Motor neuron (in vitro differentiated cells): Measurements from ENCODE around the gene NMRK1. TPM values are rescaled to one million over a fixed set of nuclear protein-coding genes. Genes with fewer than 3 reads are reported as not detected.

Experiments
- ATAC-seq, 8 experiments: fragments of 200-7000 bp; cut with Tn5 transposase; replicated peaks in 6 of 8; 2 replicates each; pipeline ENCODE4 v1.8.0; 2021; ENCODE audit warnings: mild to moderate bottlenecking in 8 of 8, moderate library complexity in 8 of 8
- H3K27ac ChIP-seq, 2 donors: fragments of 250-450 bp; sonication (Bioruptor Pico); 2 replicates each; pipeline ENCODE4 v1.9.0; 2021; ENCODE audit warnings: antibody characterized with exemption in 2 of 2, mild to moderate bottlenecking in 2 of 2, moderate library complexity in 1 of 2
- H3K4me1 ChIP-seq, 2 donors: fragments of 250-450 bp; sonication (Bioruptor Pico); replicated peaks in 1 of 2; 2 replicates each; pipeline ENCODE4 v1.6.1; 2021; ENCODE audit warnings: antibody characterized with exemption in 2 of 2, mild to moderate bottlenecking in 2 of 2, moderate library complexity in 1 of 2
- H3K4me3 ChIP-seq, 5 donors: fragments of 250-450 bp; sonication (Bioruptor Pico); 2 replicates each; pipeline ENCODE4 v1.9.0; 2021; ENCODE audit warnings: antibody characterized with exemption in 5 of 5, mild to moderate bottlenecking in 5 of 5, moderate library complexity in 4 of 5
- WGBS, 10 experiments: fragments of 450-650 bp; shearing (Covaris generic); methylation state at CpG; one replicate each; pipeline ENCODE4 v1.0.0; 2022; 5-methylcytosine and 5-hydroxymethylcytosine counted together
- in situ Hi-C, 9 experiments: fragments of 400-800 bp; cut with MboI; loops; one replicate each; pipeline ENCODE4 v1.15.0; 2021; ENCODE audit warnings: low sequenced_read_pairs in 9 of 9, low pct_unique_long_range_greater_than_20kb in 2 of 9; ENCODE audit not compliant: unreplicated experiment in 9 of 9
- total RNA-seq, 8 experiments: library from RNA; unstranded; fragments of 300-600 nt; gene quantifications; 2 replicates each; pipeline versions ENCODE4 v1.2.3 to v1.2.4, GENCODE V29; 2022

The NMRK1 gene
- total RNA-seq, 8 experiments from 2014 or later, result 4.0 to 15.3 (median 9.2) TPM

- no peak overlapping the region for H3K27ac ChIP-seq
- no peak for ATAC-seq
- H3K4me3 ChIP-seq, result no peak overlapping the region
- WGBS, 10 experiments, result 50 to 100% (median 90%) methylated on average over 1 to 4 of the region's 4 CpGs; no CpG with 5 or more reads in 2 of the 10 experiments
- in situ Hi-C loops, result loop anchor here in 1 of 9 experiments (25.0 kb wide), 1 partner anchor 281 kb away; no protein-coding TSS in a partner anchor
- peaks cover 0 to 7% of the 10 kb centered on the region in 2 donors for H3K4me1 ChIP-seq
Measured at GRCh38 chr9:75067894-75068293, 20.1 kb downstream of the NMRK1 start.

DNA sequence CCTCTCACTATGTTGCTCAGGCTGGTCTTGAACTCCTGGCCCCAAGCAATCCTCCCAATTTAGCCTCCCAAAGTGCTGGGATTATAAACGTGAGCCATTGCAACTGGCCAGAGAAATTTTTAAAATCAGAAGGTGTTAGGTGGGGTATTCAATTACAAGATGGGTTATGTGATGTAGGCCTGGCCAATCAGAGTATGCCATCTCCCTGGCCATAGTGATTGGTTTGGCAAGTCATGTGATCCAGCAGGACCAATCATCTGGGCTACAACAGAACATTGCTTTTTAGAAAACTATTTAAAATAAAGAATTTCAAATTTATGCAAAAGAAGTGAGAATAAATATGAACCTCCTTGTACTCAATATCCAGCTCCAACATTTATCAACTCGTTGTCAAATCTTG is 22.4 kb downstream of the NMRK1 start:
- Histone ChIP-seq H3K27ac (no peak overlapping the region), H3K4me3 (no peak overlapping the region), H3K4me1 (peaks cover 0 to 7% of the 10 kb centered on the region in 2 donors)
- ATAC-seq, result no peak
- in situ Hi-C loops, result loop anchor here in 1 of 9 experiments (25.0 kb wide), 1 partner anchor 278 kb away; no protein-coding TSS in a partner anchor
- whole genome bisulfite sequencing, 10 experiments, result 40 to 100% (median 86%) methylated on average over 1 to 2 of the region's 2 CpGs; no CpG with 5 or more reads in 2 of the 10 experiments

GRCh38 chr9:75064307-75065025 is 23.5 kb downstream of the NMRK1 start:
- ATAC-seq, result peak in 2 of 8 experiments; percentile 95 to 96

DNA sequence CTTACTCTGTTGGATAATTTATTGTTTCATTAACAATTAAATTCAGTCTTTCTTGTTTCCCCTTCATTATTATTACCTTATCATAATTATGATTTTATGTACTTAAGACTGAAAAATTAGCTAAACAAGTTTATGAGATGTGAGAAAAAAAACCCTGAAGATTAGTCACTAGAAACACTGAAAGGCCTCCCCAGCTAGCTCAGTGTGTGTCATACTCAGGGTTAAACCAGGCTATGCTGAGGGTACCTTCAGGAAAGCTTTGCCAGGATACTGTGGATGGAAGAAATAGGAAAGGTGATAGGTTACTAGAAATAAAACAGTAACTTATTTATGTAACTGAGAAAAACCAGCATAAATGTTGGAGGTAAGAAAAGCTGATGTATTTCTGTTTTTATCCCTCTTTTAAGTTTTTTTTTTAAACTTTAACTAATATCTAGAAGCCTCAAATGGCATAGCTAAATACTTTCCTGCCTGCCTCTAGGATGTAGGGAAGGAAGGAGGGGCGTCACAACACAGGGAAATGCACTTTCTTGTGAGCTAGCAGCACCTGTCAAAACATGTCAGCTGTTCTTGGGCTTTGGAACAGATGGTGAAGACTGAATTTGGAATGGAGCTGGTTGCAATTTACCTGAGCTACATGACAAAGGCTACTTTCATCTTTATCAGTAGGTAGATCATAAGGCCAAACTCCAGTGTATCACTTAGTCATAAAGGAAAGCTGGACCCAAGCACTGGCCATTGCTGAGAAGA is 24.2 kb downstream of the NMRK1 start:
- WGBS, 10 experiments, result 20 to 100% (median 50%) methylated on average over 1 of the region's 1 CpG; no CpG with 5 or more reads in 5 of the 10 experiments
- no peak for ATAC-seq

More at GRCh38 chr9:75064307-75065025, 23.5 kb downstream of the NMRK1 start:
- no peak overlapping the region for H3K4me3 ChIP-seq
- in situ Hi-C loops, result loop anchor here in 1 of 9 experiments (25.0 kb wide), 1 partner anchor 277 kb away; no protein-coding TSS in a partner anchor
- WGBS, 10 experiments, result 0 to 85% (median 42%) methylated on average over 1 to 2 of the region's 2 CpGs; no CpG with 5 or more reads in 1 of the 10 experiments
- peaks cover 0 to 4% of the 10 kb centered on the region in 2 donors for H3K4me1 ChIP-seq
- H3K27ac ChIP-seq, result no peak overlapping the region

DNA sequence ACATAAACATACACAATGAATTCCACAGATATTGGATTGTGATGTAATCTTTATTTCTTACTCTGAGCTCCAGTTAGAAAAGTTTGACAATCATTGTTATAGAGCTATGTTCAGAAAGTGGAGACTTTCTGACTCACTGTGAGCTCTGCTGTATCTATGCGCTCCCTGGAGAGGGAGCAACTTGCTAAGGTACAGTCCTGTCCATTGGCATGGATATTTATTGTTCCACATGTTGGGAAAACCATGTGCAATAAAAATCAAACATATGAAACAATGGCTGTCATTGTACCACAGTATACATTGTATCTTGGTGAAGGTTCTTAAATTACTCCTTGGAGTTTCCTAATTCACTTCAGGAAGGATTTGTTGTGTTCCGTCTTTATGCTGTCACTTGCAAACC is 26.8 kb downstream of the NMRK1 start:
- 60 to 100% (median 100%) methylated on average over 1 to 2 of the region's 2 CpGs; no CpG with 5 or more reads in 1 of the 10 experiments for WGBS, 10 experiments
- ATAC-seq, result no peak

More for the DNA sequence above, 24.2 kb downstream of the NMRK1 start:
- Histone ChIP-seq H3K27ac (no peak overlapping the region), H3K4me1 (no peaks in the 10 kb centered on the region), H3K4me3 (no peak overlapping the region)
- in situ Hi-C loops, result loop anchor here in 1 of 9 experiments (25.0 kb wide), 1 partner anchor 276 kb away; no protein-coding TSS in a partner anchor

GRCh38 chr9:75054368-75055001 is 33.5 kb downstream of the NMRK1 start:
- peak in 2 of 8 experiments; percentile 33 to 40 for ATAC-seq
- H3K4me3 ChIP-seq, result no peak overlapping the region
- WGBS, 10 experiments, result 33 to 100% (median 78%) methylated on average over 2 to 5 of the region's 5 CpGs; no CpG with 5 or more reads in 2 of the 10 experiments
- H3K27ac ChIP-seq, result no peak overlapping the region
- in situ Hi-C loops, result loop anchor here in 1 of 9 experiments (25.0 kb wide), 1 partner anchor 267 kb away; no protein-coding TSS in a partner anchor
- H3K4me1 ChIP-seq, result no peaks in the 10 kb centered on the region

More for the DNA sequence above, 26.8 kb downstream of the NMRK1 start:
- H3K27ac ChIP-seq, result no peak overlapping the region
- in situ Hi-C loops, result loop anchor here in 1 of 9 experiments (25.0 kb wide), 1 partner anchor 274 kb away; no protein-coding TSS in a partner anchor
- no peaks in the 10 kb centered on the region for H3K4me1 ChIP-seq
- H3K4me3 ChIP-seq, result no peak overlapping the region

DNA sequence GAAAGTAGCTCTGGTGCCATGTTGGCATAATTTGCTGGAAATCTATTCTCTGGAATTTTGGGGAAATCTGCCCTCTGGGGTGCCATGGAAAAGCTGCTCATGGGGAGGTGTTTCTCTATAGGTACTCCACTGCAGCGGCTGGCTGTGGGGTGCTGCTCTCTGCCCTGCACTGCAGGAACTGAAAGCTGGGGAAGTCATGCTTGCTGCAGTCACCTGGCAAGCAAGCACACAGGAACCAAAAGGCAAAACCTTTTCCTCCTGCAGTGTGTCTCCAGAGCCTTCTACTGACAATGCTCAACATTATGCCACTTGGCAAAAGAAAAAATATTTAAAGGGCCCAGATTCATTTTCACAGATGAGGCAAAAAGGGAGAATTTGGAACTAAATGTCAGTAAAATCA is 34.1 kb downstream of the NMRK1 start:
- H3K4me1 ChIP-seq, result no peaks in the 10 kb centered on the region
- in situ Hi-C loops, result loop anchor here in 1 of 9 experiments (25.0 kb wide), 1 partner anchor 267 kb away; no protein-coding TSS in a partner anchor
- H3K27ac ChIP-seq, result no peak overlapping the region
- H3K4me3 ChIP-seq, result no peak overlapping the region
- no peak for ATAC-seq
- WGBS, 10 experiments, result 50 to 80% methylated on average over 1 of the region's 1 CpG; no CpG with 5 or more reads in 8 of the 10 experiments

DNA sequence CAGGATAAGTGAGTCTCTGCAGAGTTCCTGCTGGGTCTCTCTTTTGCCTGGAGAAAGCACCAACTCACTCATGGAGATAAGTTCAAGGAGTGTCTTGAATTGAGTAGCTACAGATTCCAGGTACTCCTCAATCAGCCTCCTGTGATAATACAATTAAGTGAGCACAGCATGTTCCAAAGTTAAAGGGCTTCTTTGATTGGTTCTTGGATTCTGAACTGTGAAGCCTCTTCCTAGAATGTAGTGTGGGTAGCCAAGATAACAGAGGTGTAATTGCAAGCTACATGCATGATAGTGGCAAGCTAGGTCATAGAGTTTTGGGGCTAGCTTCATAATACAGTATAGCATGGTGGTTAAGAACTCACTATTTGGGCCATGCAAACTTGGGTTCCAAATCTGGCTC is 36.7 kb downstream of the NMRK1 start:
- no peak overlapping the region for H3K27ac ChIP-seq
- no peak for ATAC-seq
- H3K4me1 ChIP-seq, result no peaks in the 10 kb centered on the region
- in situ Hi-C loops, result loop anchor here in 1 of 9 experiments (25.0 kb wide), 1 partner anchor 264 kb away; no protein-coding TSS in a partner anchor
- no peak overlapping the region for H3K4me3 ChIP-seq

GRCh38 chr9:75047506-75047905 is 40.4 kb downstream of the NMRK1 start:
- no peak overlapping the region for H3K27ac ChIP-seq
- no peak overlapping the region for H3K4me3 ChIP-seq
- in situ Hi-C loops, result no loop called here
- no peak for ATAC-seq
- WGBS, 10 experiments, result 0 to 50% (median 39%) methylated on average over 1 to 2 of the region's 2 CpGs; no CpG with 5 or more reads in 2 of the 10 experiments
- H3K4me1 ChIP-seq, result no peaks in the 10 kb centered on the region

GRCh38 chr9:75046725-75047345 is 41.1 kb downstream of the NMRK1 start:
- Histone ChIP-seq H3K4me1 (no peaks in the 10 kb centered on the region), H3K27ac (no peak overlapping the region), H3K4me3 (no peak overlapping the region)
- ATAC-seq, result no peak
- in situ Hi-C loops, result no loop called here
- 63 to 100% (median 84%) methylated on average over 1 to 3 of the region's 3 CpGs; no CpG with 5 or more reads in 2 of the 10 experiments for WGBS, 10 experiments

GRCh38 chr9:75041041-75041440 is 46.9 kb downstream of the NMRK1 start:
- Histone ChIP-seq H3K4me1 (no peaks in the 10 kb centered on the region), H3K27ac (no peak overlapping the region), H3K4me3 (no peak overlapping the region)
- 0 to 100% (median 58%) methylated on average over 1 of the region's 1 CpG for WGBS, 10 experiments
- in situ Hi-C loops, result no loop called here
- ATAC-seq, result no peak

GRCh38 chr9:75039801-75040200 is 48.2 kb downstream of the NMRK1 start:
- ATAC-seq, result no peak
- Histone ChIP-seq H3K4me3 (no peak overlapping the region), H3K4me1 (no peaks in the 10 kb centered on the region), H3K27ac (no peak overlapping the region)
- WGBS, 10 experiments, result 13 to 64% (median 40%) methylated on average over 1 to 3 of the region's 3 CpGs; no CpG with 5 or more reads in 2 of the 10 experiments
- in situ Hi-C loops, result no loop called here
